H1 (cell line): ENCODE measurements around the gene ACVR2A. TPM values are rescaled to one million over a fixed set of nuclear protein-coding genes. Genes with fewer than 3 reads are reported as not detected.

Experiments used
- ASH2L ChIP-seq: fragments of 200-600, 300-600 bp; sonication (generic); IDR thresholded peaks from one replicate; pipeline ENCODE4 v1.7.1; 2017; ENCODE audit warnings: low read length
- CBX5 ChIP-seq: fragments of 300-800, 300-1000 bp; sonication (generic); IDR thresholded peaks from 2 replicates; pipeline ENCODE4 v1.7.1; 2016; ENCODE audit warnings: antibody characterized with exemption, low read length, low read depth
- EZH2 ChIP-seq: fragments of 200-600 bp; sonication (generic); IDR thresholded peaks from 2 replicates; pipeline ENCODE4 v1.7.1; 2012; ENCODE audit warnings: low read depth, mild to moderate bottlenecking, moderate library complexity, low read length, inconsistent platforms; ENCODE audit not compliant: severe bottlenecking
- HDAC2 ChIP-seq, 2 experiments: fragments of 300-600 bp in 1 of 2; sonication (generic) in 1 of 2; IDR thresholded peaks; 2 replicates each; pipeline ENCODE4 v1.6.1; 2011 to 2012; ENCODE audit warnings: low read depth in 2 of 2, low read length in 2 of 2, mild to moderate bottlenecking in 2 of 2, moderate library complexity in 2 of 2, borderline replicate concordance in 1 of 2, inconsistent platforms in 1 of 2
- KDM5A ChIP-seq: fragments of 200-600 bp; IDR thresholded peaks from 2 replicates; pipeline ENCODE4 v1.7.1; 2012; ENCODE audit warnings: mild to moderate bottlenecking, low read length, inconsistent platforms, mixed read lengths
- POLR2AphosphoS5 ChIP-seq: IDR thresholded peaks from 2 replicates; pipeline ENCODE4 v1.6.1; 2011; ENCODE audit warnings: low read depth, low read length
- SIRT6 ChIP-seq: IDR thresholded peaks from one replicate; pipeline ENCODE4 v1.7.1; 2012; ENCODE audit warnings: low read length, inconsistent platforms
- polyA plus RNA-seq, 7 experiments: library from polyadenylated mRNA; depleted of rRNA in 3 of 7; stranded (reverse) in 5 of 7; unstranded in 2 of 7; fragments of >200 nt in 5 of 7; fragments of 200-250 nt in 2 of 7; gene quantifications; 1 replicate in 5 of 7; 2 replicates in 1 of 7; 4 replicates in 1 of 7; pipeline versions ENCODE4 v1.2.1 to v1.2.3, GENCODE V29; 2011 to 2013; ENCODE audit warnings: missing spikeins in 2 of 7, mixed read lengths in 2 of 7
- total RNA-seq: library from RNA; stranded (reverse); fragmentation: NEBNext Ultra II Directional; extraction: Animal tissue kit (Norgen Biotek cat#: 25700); gene quantifications from 2 replicates; pipeline ENCODE4 v1.2.1, GENCODE V29; 2021
- TF ChIP-seq, protein P1 (sequence below): fragments of 300-600 bp; sonication (generic); IDR thresholded peaks from 2 replicates; pipeline ENCODE4 v1.7.1; 2012; ENCODE audit warnings: low read length, moderate library complexity, mild to moderate bottlenecking, inconsistent platforms; ENCODE audit not compliant: insufficient replicate concordance
- TF ChIP-seq, protein P2 (sequence below): IDR thresholded peaks from 2 replicates; pipeline ENCODE4 v1.6.1; 2012; ENCODE audit warnings: inconsistent platforms

Gene ACVR2A
- total and polyA plus RNA-seq, 2 of the 8 experiments (the other 6 are each of a cell fraction or from before 2014, with no cell fraction given) = 3.4 to 18.1 TPM

DNA sequence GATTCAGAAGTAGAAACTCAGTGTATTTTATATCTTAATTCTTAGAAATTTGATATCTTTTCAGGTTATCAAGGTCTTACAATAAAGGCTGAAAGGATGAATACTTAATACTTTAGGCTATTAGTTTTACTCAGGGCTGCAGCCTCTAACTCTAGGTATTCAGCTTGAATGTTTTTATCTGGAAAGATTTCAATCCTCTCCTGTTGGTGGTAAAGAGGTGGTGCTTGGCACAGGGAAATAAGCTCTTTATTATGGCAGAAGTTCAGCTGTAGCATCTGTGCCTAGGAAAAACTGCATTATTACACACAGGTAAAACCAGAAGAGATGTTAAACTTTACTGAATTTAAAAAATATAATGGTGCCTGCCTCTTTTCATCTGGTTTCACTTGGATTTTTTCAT, 11.1 kb downstream of the ACVR2A start (continued):
- TF ChIP-seq, protein P1, sequence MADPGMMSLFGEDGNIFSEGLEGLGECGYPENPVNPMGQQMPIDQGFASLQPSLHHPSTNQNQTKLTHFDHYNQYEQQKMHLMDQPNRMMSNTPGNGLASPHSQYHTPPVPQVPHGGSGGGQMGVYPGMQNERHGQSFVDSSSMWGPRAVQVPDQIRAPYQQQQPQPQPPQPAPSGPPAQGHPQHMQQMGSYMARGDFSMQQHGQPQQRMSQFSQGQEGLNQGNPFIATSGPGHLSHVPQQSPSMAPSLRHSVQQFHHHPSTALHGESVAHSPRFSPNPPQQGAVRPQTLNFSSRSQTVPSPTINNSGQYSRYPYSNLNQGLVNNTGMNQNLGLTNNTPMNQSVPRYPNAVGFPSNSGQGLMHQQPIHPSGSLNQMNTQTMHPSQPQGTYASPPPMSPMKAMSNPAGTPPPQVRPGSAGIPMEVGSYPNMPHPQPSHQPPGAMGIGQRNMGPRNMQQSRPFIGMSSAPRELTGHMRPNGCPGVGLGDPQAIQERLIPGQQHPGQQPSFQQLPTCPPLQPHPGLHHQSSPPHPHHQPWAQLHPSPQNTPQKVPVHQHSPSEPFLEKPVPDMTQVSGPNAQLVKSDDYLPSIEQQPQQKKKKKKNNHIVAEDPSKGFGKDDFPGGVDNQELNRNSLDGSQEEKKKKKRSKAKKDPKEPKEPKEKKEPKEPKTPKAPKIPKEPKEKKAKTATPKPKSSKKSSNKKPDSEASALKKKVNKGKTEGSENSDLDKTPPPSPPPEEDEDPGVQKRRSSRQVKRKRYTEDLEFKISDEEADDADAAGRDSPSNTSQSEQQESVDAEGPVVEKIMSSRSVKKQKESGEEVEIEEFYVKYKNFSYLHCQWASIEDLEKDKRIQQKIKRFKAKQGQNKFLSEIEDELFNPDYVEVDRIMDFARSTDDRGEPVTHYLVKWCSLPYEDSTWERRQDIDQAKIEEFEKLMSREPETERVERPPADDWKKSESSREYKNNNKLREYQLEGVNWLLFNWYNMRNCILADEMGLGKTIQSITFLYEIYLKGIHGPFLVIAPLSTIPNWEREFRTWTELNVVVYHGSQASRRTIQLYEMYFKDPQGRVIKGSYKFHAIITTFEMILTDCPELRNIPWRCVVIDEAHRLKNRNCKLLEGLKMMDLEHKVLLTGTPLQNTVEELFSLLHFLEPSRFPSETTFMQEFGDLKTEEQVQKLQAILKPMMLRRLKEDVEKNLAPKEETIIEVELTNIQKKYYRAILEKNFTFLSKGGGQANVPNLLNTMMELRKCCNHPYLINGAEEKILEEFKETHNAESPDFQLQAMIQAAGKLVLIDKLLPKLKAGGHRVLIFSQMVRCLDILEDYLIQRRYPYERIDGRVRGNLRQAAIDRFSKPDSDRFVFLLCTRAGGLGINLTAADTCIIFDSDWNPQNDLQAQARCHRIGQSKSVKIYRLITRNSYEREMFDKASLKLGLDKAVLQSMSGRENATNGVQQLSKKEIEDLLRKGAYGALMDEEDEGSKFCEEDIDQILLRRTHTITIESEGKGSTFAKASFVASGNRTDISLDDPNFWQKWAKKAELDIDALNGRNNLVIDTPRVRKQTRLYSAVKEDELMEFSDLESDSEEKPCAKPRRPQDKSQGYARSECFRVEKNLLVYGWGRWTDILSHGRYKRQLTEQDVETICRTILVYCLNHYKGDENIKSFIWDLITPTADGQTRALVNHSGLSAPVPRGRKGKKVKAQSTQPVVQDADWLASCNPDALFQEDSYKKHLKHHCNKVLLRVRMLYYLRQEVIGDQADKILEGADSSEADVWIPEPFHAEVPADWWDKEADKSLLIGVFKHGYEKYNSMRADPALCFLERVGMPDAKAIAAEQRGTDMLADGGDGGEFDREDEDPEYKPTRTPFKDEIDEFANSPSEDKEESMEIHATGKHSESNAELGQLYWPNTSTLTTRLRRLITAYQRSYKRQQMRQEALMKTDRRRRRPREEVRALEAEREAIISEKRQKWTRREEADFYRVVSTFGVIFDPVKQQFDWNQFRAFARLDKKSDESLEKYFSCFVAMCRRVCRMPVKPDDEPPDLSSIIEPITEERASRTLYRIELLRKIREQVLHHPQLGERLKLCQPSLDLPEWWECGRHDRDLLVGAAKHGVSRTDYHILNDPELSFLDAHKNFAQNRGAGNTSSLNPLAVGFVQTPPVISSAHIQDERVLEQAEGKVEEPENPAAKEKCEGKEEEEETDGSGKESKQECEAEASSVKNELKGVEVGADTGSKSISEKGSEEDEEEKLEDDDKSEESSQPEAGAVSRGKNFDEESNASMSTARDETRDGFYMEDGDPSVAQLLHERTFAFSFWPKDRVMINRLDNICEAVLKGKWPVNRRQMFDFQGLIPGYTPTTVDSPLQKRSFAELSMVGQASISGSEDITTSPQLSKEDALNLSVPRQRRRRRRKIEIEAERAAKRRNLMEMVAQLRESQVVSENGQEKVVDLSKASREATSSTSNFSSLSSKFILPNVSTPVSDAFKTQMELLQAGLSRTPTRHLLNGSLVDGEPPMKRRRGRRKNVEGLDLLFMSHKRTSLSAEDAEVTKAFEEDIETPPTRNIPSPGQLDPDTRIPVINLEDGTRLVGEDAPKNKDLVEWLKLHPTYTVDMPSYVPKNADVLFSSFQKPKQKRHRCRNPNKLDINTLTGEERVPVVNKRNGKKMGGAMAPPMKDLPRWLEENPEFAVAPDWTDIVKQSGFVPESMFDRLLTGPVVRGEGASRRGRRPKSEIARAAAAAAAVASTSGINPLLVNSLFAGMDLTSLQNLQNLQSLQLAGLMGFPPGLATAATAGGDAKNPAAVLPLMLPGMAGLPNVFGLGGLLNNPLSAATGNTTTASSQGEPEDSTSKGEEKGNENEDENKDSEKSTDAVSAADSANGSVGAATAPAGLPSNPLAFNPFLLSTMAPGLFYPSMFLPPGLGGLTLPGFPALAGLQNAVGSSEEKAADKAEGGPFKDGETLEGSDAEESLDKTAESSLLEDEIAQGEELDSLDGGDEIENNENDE = no peak
- TF ChIP-seq KDM5A (no peak), EZH2 (no peak), HDAC2 (IDR thresholded peaks at IDR 0.05; ENCODE audit: borderline replicate concordance in 1 of 2, low read depth in 2 of 2, low read length in 2 of 2) (no peak), CBX5 (no peak), POLR2AphosphoS5 (no peak), ASH2L (no peak), SIRT6 (no peak)
- TF ChIP-seq, protein P2, sequence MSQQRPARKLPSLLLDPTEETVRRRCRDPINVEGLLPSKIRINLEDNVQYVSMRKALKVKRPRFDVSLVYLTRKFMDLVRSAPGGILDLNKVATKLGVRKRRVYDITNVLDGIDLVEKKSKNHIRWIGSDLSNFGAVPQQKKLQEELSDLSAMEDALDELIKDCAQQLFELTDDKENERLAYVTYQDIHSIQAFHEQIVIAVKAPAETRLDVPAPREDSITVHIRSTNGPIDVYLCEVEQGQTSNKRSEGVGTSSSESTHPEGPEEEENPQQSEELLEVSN = no peak
